ENCODE data around the gene NBPF26. TPM values are rescaled to one million over a fixed set of nuclear protein-coding genes. Genes with fewer than 3 reads are reported as not detected.
"Not testable (repeated sequence)": the region's sequence is repeated elsewhere in the genome, so short reads cannot be mapped to it uniquely, and the experiment has no call there.

NBPF26 gene
- total and polyA plus RNA-seq, 2 of the 13 experiments (the other 11 are each of a cell fraction or from before 2014, with no cell fraction given), result 5.3 to 6.4 TPM

GRCh38 chr1:120850537-120851421, 127.0 kb downstream of the NBPF26 start (continued):
- TF ChIP-seq KLF16 (CRISPR knock-in tag; IDR thresholded peaks at IDR 0.05), result 0 out of 4 replicates have a peak, but pooled peaks of 1 of the 2 experiments have one; percentile 47
- peak; percentile 54; the same call in 1 of the 2 replicates for TF ChIP-seq ATF2 (CRISPR knock-in tag; IDR thresholded peaks at IDR 0.05)
- TF ChIP-seq CREM (IDR thresholded peaks at IDR 0.05), result peak; percentile 77
- not testable (repeated sequence) for TF ChIP-seq CREM (CRISPR knock-in tag; IDR thresholded peaks at IDR 0.05)
- TF ChIP-seq HDAC2 (CRISPR knock-in tag; IDR thresholded peaks at IDR 0.05), result 0 out of 2 replicates have a peak, but pooled peaks have one; percentile 20
- TF ChIP-seq IKZF5 (CRISPR knock-in tag; IDR thresholded peaks at IDR 0.05), result 0 out of 2 replicates have a peak, but pooled peaks have one; percentile 33
- TF ChIP-seq POLR2AphosphoS2 (IDR thresholded peaks at IDR 0.05; ENCODE audit: low read depth, low read length), result peak; percentile 92
- peak in 1 of 2 experiments; percentile 95; a peak in 2 of 4 replicates for TF ChIP-seq ATF4 (CRISPR knock-in tag; IDR thresholded peaks at IDR 0.05)

- H2AFZ ChIP-seq (ENCODE audit: low read length); H3K4me2 ChIP-seq (ENCODE audit: low read depth, low read length); H3K36me3 ChIP-seq (replicated peaks in 1 of 2; ENCODE audit: control insufficient read depth in 1 of 2, insufficient read depth in 2 of 2, low read length in 2 of 2); H3K79me2 ChIP-seq (ENCODE audit: insufficient read depth, low read length); ATAC-seq; H4K20me1 ChIP-seq (ENCODE audit: insufficient read depth, low read length); H3K4me1 ChIP-seq (ENCODE audit: insufficient read depth, low read length); H3K9ac ChIP-seq (ENCODE audit: insufficient read depth, low read depth, low read length); H3K27me3 ChIP-seq (ENCODE audit: control insufficient read depth in 1 of 2, insufficient read depth in 2 of 2, low read length in 2 of 2); in situ Hi-C loops (cut with HindIII; ENCODE audit: extremely low pct_ligation_motif_present, low pct_unique_long_range_greater_than_20kb); H3K4me3 ChIP-seq (replicated peaks in 1 of 3; ENCODE audit: insufficient read depth in 1 of 3, low read depth in 2 of 3, low read length in 3 of 3); FAIRE-seq; BruUV-seq (replicated peaks); intact Hi-C loops (cut with micrococcal nuclease; ENCODE audit: unreplicated experiment); H3K27ac ChIP-seq (ENCODE audit: extremely low read length, insufficient read depth, low read length); H3K9me3 ChIP-seq (ENCODE audit: low read length); POLR2A ChIA-PET; CTCF ChIA-PET (ENCODE audit: low intra/inter-chr PET ratio, low total read pairs); DNase-seq (ENCODE audit: low spot score): not testable (repeated sequence)
- WGBS (ENCODE audit: low lambda C conversion rate), result 91% methylated on average over 1 of the region's 2 CpGs
Observed at GRCh38 chr1:120858144-120858543, 134.4 kb downstream of the NBPF26 start.

- in situ Hi-C loops (cut with HindIII; ENCODE audit: extremely low pct_ligation_motif_present, low pct_unique_long_range_greater_than_20kb); H2AFZ ChIP-seq (ENCODE audit: low read length); H3K4me1 ChIP-seq (ENCODE audit: insufficient read depth, low read length); H3K9ac ChIP-seq (ENCODE audit: insufficient read depth, low read depth, low read length); intact Hi-C loops (cut with micrococcal nuclease; ENCODE audit: unreplicated experiment); H3K4me2 ChIP-seq (ENCODE audit: low read depth, low read length); H3K4me3 ChIP-seq (replicated peaks in 1 of 3; ENCODE audit: insufficient read depth in 1 of 3, low read depth in 2 of 3, low read length in 3 of 3); POLR2A ChIA-PET; H3K27ac ChIP-seq (ENCODE audit: extremely low read length, insufficient read depth, low read length); H3K36me3 ChIP-seq (replicated peaks in 1 of 2; ENCODE audit: control insufficient read depth in 1 of 2, insufficient read depth in 2 of 2, low read length in 2 of 2); H3K9me3 ChIP-seq (ENCODE audit: low read length); BruUV-seq (replicated peaks); CTCF ChIA-PET (ENCODE audit: low intra/inter-chr PET ratio, low total read pairs); H3K27me3 ChIP-seq (ENCODE audit: control insufficient read depth in 1 of 2, insufficient read depth in 2 of 2, low read length in 2 of 2); H4K20me1 ChIP-seq (ENCODE audit: insufficient read depth, low read length); H3K79me2 ChIP-seq (ENCODE audit: insufficient read depth, low read length); DNase-seq (ENCODE audit: low spot score); FAIRE-seq; ATAC-seq: not testable (repeated sequence)
- WGBS (ENCODE audit: low lambda C conversion rate), result 0% methylated on average over 3 of the region's 8 CpGs
Observed at GRCh38 chr1:120859615-120860234, 136.0 kb downstream of the NBPF26 start.

Data from HepG2 (cell line).